HG03159 (cell line): ENCODE measurements around the gene GCG.

ENCODE experiments used
- ATAC-seq: cut with Tn5 transposase; IDR thresholded peaks from one replicate; pipeline ENCODE4 v1.9.1; 2021; ENCODE audit warnings: mild to moderate bottlenecking, moderate library complexity; ENCODE audit not compliant: unreplicated experiment

GCG gene

GRCh38 chr2:162153608-162154224 is 1.7 kb upstream of the GCG start:
- peak; percentile 99 for ATAC-seq

DNA sequence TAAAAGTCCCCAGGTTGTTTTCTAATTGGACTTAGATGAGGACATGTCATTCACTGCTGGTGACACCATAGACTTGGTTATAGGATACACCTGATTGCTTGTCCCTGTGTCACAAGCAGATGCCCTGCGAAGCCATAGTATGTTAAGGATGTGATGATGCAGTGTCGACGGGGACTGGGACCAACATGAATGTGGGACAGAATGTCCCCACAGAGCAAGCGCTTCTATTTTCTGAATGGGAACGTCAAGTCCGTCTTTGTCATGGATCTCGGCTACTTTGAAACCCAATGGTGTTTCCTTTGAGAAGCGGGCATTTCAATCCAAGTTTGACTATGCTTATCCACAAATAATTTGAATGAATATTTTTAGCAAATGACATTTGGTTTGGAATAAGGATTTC is 2.1 kb downstream of the GCG start:
- no peak for ATAC-seq

- ATAC-seq: no peak
Observed at GRCh38 chr2:162149466-162149865, 2.6 kb downstream of the GCG start.

DNA sequence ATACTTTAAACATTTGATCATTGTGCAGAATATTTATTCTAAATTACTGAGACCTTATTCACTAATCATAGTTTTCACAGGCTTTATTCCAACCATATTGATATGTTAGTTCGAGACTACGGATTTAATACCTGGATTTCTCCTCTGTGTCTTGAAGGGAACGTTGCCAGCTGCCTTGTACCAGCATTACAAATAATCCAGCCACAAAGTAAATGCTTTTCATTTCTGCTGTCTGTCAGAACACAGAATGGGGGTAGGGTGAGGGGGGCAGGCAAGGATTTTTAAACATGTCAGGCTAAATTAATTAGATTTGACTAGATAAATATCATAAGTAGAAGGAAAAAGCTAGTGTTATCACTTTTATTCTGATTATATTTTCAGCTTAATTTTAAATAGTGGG is 3.1 kb downstream of the GCG start:
- no peak for ATAC-seq

- ATAC-seq: no peak
Observed at GRCh38 chr2:162143969-162144368, 8.1 kb downstream of the GCG start.

GRCh38 chr2:162138310-162138709 is 13.7 kb downstream of the GCG start:
- ATAC-seq: no peak

DNA sequence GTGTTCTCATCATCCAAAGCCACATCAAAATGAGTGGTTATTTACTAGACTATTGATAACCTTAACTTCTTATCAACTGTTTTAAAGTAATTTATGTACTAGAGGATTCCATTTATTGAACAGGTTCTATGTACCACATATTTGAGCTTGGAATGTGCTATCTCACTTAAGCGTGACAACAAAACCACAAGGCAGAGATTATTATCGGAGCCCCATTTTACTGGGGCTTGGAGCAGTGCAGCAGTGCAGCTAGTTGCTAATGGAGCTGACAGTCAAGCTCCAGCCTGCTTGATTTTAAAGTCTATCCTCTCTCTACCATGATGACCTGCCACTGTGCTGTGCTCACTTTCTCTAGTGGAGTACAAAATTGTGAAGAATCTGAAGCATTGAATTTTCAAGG is 24.6 kb downstream of the GCG start:
- no peak for ATAC-seq

DNA sequence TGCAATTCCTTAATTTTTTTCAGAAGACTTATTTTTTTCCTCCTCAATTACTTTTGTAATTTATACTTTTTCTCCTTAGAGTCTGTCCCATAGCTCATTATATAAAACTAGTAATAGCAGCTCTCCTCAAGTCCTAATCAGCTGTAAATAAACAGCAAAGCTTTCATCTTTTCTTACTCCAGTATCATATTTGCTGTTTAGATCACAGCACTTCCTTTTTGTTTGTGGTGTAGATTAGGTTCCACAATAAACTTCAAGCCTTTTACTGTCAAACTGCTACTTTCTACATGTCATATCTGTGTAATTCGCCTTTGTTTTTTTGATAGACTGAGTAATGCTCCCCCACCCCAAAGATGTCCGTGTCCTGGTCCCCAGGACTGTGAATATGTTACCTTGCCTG is 25.5 kb downstream of the GCG start:
- ATAC-seq: peak; percentile 24

- ATAC-seq: peak; percentile 97
Observed at GRCh38 chr2:162126111-162126519, 25.9 kb downstream of the GCG start.

DNA sequence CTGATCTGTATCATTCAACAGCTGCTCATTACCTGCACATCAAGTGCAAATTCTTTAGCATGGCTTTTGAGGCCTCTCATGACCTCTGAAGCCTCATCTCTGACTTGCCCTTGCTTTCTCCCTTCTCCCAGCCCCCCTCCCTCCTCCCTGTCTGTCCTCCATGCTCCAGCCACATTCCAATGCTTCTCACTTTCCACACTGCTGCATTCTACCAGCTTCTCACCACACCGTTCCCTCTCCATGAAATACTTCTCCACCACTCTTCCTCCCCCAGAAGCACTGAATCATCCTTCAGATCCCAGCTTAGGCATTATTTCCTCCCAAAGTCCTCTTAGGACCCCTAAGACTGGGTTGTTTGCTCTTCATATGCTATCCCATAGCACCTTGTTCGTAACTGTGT is 26.9 kb downstream of the GCG start:
- ATAC-seq: no peak

- ATAC-seq: no peak
Observed at GRCh38 chr2:162123806-162124758, 28.0 kb downstream of the GCG start.

DNA sequence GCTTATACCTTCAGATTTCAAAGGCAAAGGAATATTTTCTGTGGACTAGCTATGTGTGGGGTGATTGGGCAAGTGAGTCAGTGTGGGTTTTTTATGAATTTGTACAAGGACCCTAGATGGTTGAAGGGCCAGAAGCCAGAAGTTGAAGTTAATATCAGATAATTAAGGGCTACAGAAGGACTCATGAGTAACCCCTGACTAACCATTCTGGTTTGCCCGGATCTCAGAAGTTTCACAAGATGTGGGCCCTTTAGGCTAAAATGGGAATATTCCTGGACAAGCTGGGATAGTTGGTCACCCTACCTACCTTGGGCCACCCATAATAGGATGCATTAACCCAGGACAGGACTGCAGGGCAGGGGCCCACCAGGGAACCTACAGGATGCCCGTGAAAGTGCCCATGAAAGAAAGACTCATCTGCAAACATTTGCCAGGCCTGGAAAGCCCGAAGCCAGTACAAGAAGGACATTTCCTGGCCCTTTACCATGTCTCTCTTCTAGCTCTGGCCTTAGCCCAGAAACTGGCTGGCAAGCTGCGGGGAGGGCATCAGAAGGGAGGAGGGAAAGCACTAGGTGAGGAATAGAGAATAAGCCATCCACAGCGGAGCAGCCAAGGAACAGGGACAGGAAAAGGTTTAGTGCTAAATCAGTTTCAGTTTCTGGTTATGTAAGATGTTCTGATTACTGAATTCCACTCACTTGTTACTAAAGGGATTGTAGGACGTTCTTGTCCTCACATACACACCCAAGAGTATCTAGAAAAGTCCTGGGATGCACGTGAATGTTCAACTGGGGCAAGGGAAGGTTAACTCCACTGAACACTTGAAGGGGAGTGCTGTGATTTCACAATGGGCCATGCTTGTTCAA is 33.6 kb downstream of the GCG start:
- ATAC-seq: no peak

GRCh38 chr2:162116352-162116751 is 35.7 kb downstream of the GCG start:
- ATAC-seq: no peak

- ATAC-seq: no peak
Observed at GRCh38 chr2:162115076-162115475, 37.0 kb downstream of the GCG start.

GRCh38 chr2:162114271-162114670 is 37.8 kb downstream of the GCG start:
- ATAC-seq: no peak

- ATAC-seq: no peak
Observed at GRCh38 chr2:162113776-162114168, 38.3 kb downstream of the GCG start.

DNA sequence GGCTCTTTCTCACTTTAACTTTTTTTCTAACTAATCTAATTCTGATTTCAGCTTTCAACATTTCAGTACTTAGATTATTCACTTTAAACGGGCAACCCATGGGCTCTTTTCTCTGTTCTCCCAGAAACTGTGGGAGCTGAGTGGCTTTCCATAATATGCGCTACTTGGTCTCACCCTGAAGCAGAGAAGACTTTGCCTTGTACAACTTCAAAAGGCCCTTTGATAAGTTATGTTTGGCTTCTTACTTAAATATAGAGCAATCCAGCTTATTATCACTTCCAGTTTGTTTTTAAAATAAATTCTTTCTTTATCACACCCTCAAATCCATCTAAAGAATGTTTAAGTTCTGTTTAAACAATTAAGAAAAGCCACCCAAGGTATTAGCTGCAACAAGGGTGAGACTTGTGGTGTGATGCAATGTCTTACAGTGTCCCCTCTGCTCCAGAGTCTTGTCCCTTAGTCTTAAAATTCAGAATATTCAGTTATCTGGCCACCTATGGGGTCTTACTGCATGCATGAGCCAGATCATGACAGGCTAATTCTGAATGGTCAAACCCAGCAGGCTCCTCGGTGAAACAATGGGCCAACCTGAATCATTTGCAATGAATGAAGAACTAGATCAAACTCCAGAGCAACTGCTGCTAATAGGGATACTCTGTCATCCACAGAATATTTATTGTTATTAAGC is 38.8 kb downstream of the GCG start:
- ATAC-seq: no peak

DNA sequence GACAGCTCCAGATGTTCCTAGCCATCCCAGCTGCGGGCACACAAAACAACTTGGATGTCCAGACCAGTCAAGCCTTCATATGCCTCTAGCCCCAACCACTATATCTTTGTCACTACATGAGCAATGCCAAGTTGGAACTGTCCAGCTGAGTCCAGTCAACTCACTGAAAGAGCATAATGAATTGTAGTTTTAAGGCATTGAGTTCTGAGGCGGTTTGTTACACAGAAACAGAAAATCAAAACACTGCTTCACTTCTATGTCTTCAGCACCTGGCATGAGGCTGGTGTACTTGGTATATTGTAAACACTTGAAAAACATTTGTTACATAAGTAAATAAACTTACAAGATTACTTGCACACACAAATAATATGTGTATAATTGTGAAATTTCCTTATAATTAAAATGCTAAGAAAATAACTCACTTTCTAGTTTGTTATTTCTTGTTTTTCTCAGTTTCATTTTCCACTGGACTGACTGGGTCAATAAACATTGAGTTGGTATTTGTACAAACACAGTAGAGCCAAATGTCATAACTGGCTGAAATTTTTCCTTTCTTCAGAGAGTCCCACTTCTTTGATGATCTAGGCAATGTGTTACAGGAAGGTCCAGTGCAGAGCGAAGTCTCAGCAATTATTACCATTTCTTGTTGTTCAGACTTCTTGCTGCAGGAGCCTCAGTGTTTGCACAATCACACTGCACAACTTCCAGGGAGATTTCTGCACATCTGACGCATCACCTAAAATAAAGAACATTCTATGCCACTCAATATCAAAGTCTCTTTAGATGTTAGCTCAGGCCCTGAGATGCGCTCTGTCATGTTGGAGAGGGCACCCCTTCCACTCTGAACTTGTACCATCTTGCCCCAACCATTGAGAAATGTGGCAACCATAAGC is 39.8 kb downstream of the GCG start:
- ATAC-seq: no peak

DNA sequence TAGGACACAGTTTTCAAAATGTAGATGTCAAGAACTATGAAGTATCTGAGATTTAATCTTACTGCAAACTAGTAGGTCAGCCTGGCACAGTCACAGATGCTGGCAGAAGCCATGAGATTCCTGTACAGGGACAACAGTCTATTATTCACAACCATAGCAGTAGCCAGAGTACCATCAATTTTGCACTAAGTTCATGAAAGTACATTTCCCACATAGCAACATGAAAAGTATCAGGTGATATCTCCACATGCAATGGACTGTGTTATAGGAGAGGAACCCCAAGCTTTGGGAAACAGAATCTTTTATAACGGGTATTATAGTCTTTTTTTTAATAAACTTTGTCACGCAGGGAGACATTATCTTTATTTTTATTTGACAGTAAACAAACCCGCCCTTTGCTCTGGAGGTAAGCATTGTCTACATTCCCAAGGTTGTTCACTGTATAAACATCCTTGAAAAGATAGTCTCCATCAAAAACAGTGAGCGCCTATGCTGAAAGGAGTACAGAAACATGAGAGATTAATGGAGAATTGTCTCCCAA is 44.6 kb downstream of the GCG start:
- ATAC-seq: no peak

- ATAC-seq: no peak
Observed at GRCh38 chr2:162106746-162107145, 45.3 kb downstream of the GCG start.
